ENCODE data around the gene ACOD1.
"Not testable (repeated sequence)": the region's sequence is repeated elsewhere in the genome, so short reads cannot be mapped to it uniquely, and the experiment has no call there.

Gene ACOD1

GRCh38 chr13:76948149-76948548, at the start of gene ACOD1:
Gene ACOD1, plus strand, starts transcription at chr13:76948511. Its CDS starts 48 bp downstream, at chr13:76948559.
- no peak for DNase-seq (ENCODE audit: low read depth, low spot score)

- DNase-seq (ENCODE audit: low read depth, low spot score) = not testable (repeated sequence)
Measured at GRCh38 chr13:76899066-76899465, 49.2 kb upstream of the ACOD1 start.

DNA sequence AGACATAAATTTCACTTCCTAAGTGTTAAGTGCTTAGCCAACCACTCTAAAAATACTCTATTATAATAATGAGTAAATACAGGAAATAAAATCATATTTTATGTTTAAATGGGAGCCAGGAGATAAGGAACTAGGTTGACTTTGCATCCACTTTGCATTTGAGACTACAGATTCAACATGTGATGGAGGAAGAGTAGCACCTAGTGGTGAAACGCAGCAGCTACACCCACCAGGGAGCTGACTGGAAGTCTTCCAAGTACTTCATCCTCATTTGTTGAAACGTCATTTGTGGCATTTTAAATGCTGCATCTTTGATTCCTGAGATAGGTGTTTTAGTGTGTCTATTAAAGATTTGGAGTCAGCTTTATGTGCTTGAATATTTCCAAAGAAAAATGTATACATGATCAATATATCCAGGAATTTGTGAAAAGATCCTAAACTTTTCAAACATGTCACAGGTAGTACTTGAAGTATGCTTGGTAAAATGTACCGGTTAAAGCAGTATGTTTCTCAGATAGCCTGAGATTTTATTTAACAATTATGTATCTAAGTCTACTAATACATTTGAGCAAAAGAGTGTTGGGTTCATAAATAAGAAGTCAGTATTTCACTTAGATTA, 44.7 kb upstream of the ACOD1 start:
- DNase-seq (ENCODE audit: low read depth, low spot score) = peak; percentile 53

DNA sequence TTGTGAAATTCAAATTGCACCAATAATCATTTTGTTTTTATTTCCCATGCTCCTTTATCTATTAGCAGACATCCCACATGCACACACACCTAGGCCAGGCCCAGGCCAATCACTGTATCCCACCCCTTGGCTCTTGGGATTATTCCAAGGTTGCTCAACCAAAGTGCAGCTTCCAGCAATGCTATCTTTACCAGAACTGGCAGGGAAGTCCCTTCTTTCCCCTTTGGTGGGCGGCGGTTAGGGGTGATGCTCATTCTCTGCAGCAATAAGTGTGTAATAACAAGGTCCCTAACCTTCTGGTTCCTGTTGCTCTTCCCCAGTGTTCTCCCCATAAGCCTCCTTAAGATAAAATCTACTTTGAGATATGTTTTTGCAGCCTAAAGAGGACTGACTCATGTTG, 43.8 kb upstream of the ACOD1 start:
- no peak for DNase-seq (ENCODE audit: low read depth, low spot score)

DNA sequence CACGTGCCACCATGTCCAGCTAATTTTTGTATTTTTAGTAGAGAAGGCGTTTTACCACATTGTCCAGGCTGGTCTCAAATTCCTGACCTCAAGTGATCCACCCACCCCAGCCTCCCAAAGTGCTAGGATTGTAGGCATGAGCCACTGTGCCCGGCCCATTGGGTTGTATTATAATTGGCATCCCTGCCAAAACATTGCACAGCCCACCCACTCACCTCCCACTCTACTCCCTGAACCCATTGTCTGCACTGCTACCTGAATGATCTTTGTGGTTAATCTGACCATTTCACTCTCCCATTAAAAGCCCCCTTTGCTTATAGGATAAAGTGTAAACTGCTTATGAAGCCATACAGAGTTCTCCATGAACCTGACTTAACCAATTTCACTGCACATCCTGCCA, 35.8 kb upstream of the ACOD1 start:
- DNase-seq (ENCODE audit: low read depth, low spot score) = no peak

- DNase-seq (ENCODE audit: low read depth, low spot score) = no peak
Measured at GRCh38 chr13:76913898-76914297, 34.4 kb upstream of the ACOD1 start.

DNA sequence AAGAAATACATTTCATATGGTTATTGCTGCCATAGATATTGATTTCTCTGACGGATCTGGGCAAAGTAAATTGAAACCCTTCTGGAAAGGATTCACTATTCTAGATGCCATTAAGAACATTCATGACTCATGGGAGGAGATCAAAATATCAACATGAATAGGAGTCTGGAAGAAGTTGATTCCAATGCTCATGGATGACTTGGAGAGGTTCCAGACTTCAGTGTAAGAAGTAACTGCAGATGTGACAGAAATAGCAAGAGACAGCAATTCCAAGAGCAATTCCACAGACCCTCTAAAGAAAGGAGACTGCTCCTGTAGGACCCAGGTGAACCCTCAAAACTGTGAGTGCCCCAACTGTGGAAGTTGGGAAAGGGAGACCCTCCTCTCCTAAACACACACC, 31.2 kb upstream of the ACOD1 start:
- DNase-seq (ENCODE audit: low read depth, low spot score) = no peak

DNA sequence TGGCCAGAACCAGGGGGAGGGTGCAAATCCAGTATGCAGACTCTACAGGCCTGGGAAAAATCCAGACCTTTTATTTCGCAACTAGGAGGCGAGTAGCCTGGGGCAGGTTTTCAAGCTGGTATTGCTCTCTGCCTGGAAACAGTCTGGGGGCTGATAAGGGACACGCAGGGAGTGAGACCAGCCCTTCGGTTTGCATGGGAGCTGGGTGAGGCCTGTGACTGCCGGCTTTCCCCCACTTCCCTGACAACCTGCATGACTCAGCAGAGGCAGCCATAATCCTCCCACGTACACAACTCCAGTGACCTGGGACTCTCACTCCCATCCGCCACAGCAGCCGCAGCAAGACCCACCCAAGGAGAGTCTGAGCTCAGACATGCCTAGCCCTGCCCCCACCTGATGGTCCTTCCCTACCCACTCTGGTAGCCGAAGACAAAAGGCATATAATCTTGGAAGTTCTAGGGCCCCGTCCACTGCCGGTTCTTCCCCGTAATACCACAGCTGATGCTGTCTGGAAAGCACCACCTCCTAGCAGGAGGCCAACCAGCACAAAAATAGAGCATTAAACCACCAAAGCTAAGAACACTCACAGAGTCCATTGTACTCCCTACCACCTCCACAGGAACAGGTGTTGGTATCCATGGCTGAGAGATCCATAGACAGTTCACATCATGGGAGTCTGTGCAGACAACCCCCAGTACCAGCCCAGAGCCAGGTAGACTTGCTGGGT, 30.4 kb upstream of the ACOD1 start:
- DNase-seq (ENCODE audit: low read depth, low spot score) = peak; percentile 88

- no peak for DNase-seq (ENCODE audit: low read depth, low spot score)
Measured at GRCh38 chr13:76921516-76921915, 26.8 kb upstream of the ACOD1 start.

DNA sequence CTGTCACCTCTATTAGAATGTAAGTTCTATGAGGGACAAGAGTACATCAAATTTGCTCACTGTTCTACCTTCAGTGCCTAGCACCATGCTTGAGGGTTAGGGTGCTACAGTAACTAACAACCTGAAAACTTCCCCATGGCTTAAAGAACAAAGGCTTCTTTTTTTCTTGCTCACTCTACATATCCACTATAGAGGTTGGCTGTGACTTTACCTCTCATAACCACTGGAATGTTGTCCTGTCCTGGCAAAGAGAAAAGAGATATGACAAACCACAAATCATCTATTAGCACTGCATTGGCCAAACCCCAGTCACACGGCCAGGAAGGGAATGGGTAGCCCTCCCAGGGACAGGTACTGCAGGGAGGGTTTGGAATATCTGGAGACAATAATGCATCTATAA, 23.2 kb upstream of the ACOD1 start:
- DNase-seq (ENCODE audit: low read depth, low spot score) = no peak

DNA sequence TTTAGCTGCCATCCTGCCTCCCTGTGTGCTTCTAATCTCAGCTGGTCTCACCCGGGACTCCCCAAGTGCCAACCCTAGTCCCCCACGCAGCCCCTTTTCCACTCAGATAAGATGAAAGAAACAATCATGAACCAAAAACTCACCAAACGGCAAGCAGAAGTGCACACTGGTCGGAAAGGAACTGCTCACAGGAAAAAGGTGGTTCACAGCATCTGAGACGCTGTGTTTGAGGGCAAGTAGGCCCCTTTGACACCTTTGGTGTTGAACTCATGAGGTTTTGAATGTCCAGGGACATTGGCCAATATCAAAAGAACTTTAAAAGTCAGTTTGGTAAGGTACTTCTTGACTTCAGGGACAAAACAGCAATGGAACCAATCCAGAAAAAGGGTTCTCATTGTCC, 20.4 kb upstream of the ACOD1 start:
- DNase-seq (ENCODE audit: low read depth, low spot score) = no peak

GRCh38 chr13:76928456-76928855, 19.9 kb upstream of the ACOD1 start:
- DNase-seq (ENCODE audit: low read depth, low spot score) = no peak

GRCh38 chr13:76929320-76929719, 19.0 kb upstream of the ACOD1 start:
- DNase-seq (ENCODE audit: low read depth, low spot score) = no peak

DNA sequence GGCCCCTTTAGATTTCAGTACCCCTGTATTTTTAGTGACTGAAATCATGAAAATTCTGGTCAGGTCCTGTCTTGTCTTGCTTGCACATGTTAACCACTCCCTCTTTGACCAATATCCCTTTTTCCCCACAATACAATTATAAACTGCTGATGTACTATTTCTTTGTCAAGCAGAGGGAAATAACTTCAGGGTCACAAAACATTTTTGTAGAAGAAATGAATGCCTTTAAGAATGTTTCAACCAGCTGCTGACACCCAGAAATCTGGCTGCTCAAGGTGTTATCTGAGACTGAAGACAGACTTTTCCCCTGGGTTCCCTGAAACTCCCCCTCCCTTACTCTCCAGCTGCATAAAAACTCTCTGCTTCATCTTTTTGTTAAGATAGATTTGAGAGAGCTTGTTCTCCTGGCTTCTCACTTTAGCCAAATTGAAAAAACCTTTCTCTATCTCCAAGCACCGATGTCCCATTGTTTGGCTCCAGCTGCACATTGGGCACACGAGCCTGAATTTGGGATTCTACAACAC, 18.4 kb upstream of the ACOD1 start:
- DNase-seq (ENCODE audit: low read depth, low spot score) = no peak

DNA sequence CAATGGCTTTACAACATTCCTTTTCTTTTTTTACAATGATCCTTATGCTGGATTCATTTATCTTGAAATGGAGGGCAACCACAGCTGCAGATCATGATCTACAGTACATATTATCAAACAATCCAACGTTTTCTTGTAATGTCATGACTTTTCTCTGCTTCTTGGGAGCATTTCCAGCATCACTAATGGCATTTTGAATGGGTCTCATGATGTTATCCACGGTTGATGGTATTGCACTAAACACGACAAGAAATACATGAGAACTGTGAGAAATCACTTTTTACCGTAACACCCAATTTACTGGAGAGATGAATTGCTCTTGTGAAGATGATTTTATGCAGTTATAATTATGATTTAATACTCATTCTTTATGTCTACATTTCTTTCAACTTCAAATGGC, 16.2 kb upstream of the ACOD1 start:
- DNase-seq (ENCODE audit: low read depth, low spot score) = no peak

DNA sequence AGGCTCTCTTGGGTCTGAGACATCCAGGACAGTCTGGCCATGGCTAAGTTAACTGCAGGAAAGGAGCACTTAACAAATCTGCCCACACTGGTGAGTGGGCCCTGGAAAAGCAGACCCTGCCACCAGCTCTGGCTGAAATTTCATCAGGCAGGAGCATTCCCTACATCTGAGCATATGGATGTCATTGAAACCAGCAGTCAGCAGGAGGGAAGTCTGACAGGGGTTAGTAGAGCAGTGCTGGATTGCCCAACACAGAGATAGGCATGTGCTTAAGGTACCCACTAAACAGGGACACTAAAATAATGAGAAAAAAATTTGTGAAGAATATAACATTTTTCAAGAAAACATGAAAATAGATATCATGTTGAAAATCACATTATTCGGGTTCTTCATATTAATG, 13.6 kb upstream of the ACOD1 start:
- no peak for DNase-seq (ENCODE audit: low read depth, low spot score)

DNA sequence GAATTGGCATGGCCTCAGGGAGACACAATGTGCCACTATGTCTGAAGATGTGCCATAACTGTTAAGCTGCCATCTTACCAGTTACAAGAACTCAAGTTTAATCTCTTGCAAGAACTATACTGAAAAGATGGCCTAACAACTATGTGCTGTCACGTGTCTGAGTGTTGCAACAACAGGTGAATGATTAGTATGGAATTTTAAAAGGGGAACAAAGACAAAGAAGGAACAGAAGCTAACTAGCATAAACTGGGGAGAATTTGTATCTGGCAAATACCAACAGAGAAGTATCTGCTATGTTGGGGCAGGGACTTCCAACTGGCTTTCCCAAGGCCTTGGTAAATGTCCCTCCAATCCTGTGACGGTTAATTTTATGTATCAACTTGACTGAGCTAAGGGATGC, 11.5 kb upstream of the ACOD1 start:
- DNase-seq (ENCODE audit: low read depth, low spot score) = no peak

- DNase-seq (ENCODE audit: low read depth, low spot score) = no peak
Measured at GRCh38 chr13:76937281-76937820, 11.0 kb upstream of the ACOD1 start.

GRCh38 chr13:76939215-76939614, 9.1 kb upstream of the ACOD1 start:
- DNase-seq (ENCODE audit: low read depth, low spot score) = no peak

DNA sequence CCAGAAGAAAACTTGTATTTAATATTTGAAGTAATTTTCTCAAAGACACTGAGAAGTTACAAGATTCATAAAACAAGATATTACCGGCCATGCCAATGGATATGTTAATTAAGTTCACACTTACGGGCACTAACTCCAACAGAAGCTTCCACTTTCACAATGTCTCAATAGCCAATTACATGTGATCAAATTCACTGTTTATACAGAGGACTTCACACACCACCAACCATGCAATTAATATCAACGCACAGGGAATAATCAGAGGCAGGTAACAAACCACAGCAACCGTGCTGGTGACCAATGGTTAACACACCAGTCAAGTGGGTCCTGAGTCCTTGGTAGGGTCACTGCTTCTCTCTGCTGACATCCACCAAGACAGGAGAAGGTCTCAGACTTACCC, 5.9 kb upstream of the ACOD1 start:
- DNase-seq (ENCODE audit: low read depth, low spot score) = no peak

DNA sequence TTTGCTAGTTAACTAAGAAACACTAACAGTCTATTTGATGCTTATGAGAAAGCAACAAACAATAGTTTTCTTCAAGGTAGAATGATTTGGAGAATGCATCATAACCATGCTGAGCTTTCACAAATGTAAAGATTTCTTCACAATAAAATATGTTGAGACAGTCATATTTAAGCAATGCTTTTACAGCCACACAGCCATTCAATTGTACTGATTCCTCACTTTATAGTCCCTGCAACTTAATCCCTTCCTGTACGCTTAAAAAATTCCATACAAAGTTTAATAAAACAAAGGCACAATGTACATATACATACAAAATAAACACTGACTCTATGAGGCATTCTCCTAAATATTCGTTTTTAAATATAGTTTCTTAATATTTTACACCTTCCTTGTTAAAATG, 4.7 kb upstream of the ACOD1 start:
- no peak for DNase-seq (ENCODE audit: low read depth, low spot score)

DNA sequence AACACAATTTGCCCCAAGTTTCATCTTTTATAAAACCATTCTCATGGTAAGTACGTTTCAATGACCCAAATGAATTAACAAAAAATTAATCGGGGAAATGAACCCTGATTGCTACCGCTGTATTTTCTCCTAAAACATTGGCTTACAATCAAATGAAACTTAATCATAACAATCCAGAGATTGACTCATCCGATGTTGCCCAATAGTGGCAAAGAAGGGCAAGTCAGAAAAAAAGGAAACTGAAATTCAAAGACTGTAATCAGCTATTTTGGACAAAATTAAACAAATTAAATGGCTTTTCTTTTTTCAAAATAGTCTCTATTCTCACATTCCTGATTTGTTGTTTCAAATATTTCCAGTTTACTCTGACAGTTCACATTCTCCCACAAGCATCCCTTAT, 3.9 kb upstream of the ACOD1 start:
- DNase-seq (ENCODE audit: low read depth, low spot score) = no peak

- DNase-seq (ENCODE audit: low read depth, low spot score) = no peak
Measured at GRCh38 chr13:76950101-76950500, 1.8 kb downstream of the ACOD1 start.

Data from ELF-1 (cell line).